Esophagus muscularis mucosa (tissue), 4 donors: ENCODE results near the gene ZCWPW2. TPM values are rescaled to one million over a fixed set of nuclear protein-coding genes. Genes with fewer than 3 reads are reported as not detected.

ENCODE experiments used
- DNase-seq: peaks from one replicate; pipeline ENCODE4 v3.0.0-alpha.2; 2017; ENCODE audit errors: extremely low spot score
- H3K27ac ChIP-seq, 4 donors: fragments of 200-600 bp; sonication (generic); replicated peaks in 1 of 4; 1 replicate in 3 of 4; 2 replicates in 1 of 4; pipeline ENCODE4 v1.5.1; 2016 to 2019; ENCODE audit warnings: mild to moderate bottlenecking in 1 of 4
- H3K27me3 ChIP-seq, 4 donors: fragments of 200-600 bp; sonication (generic); one replicate each; pipeline versions ENCODE4 v1.5.1 to v1.6.0; 2016 to 2019
- H3K36me3 ChIP-seq, 4 donors: fragments of 200-600 bp; sonication (generic); one replicate each; pipeline ENCODE4 v1.5.1; 2016 to 2019
- H3K4me1 ChIP-seq, 4 donors: fragments of 200-600 bp; sonication (generic); one replicate each; pipeline ENCODE4 v1.5.1; 2016 to 2019
- H3K4me3 ChIP-seq, 4 donors: fragments of 200-600 bp; sonication (generic); 1 replicate in 2 of 4; 2 replicates in 2 of 4; pipeline ENCODE4 v1.5.1; 2016 to 2019; ENCODE audit warnings: mild to moderate bottlenecking in 4 of 4, moderate library complexity in 1 of 4
- H3K9me3 ChIP-seq, 4 donors: fragments of 200-600 bp; sonication (generic); 1 replicate in 3 of 4; 2 replicates in 1 of 4; pipeline ENCODE4 v1.5.1; 2016 to 2019
- EP300 ChIP-seq: sonication (generic); formaldehyde crosslinking; IDR thresholded peaks from one replicate; pipeline ENCODE4 v1.6.1; 2017; ENCODE audit warnings: antibody characterized with exemption
- POLR2A ChIP-seq: fragments of 450-650 bp; IDR thresholded peaks from one replicate; pipeline ENCODE4 v1.6.1; 2017; ENCODE audit warnings: antibody characterized with exemption, moderate library complexity, mild to moderate bottlenecking, low read depth
- POLR2AphosphoS5 ChIP-seq, 2 donors: sonication (generic); formaldehyde crosslinking; IDR thresholded peaks; one replicate each; pipeline ENCODE4 v1.6.1; 2017; ENCODE audit warnings: antibody characterized with exemption in 2 of 2
- WGBS: methylation state at CpG from one replicate; pipeline ENCODE4 v1.1.5; 2018; 5-methylcytosine and 5-hydroxymethylcytosine counted together
- intact Hi-C: fragments of 100-400 bp; cut with DNase I; formaldehyde crosslinking; loops from one replicate; pipeline ENCODE4 v1.15.1; 2023
- total RNA-seq, 4 donors: library from RNA; depleted of rRNA; stranded (reverse); fragments of >200 nt; gene quantifications; one replicate each; pipeline versions ENCODE4 v1.1.0 to v1.2.1, GENCODE V29; 2016
- TF ChIP-seq, protein P1 (sequence below), 3 experiments: fragments of 200-600 bp in 2 of 3; fragments of 450-650 bp in 1 of 3; sonication (generic) in 2 of 3; IDR thresholded peaks; one replicate each; pipeline ENCODE4 v1.5.1; 2017 to 2019; ENCODE audit warnings: antibody characterized with exemption in 3 of 3, mild to moderate bottlenecking in 2 of 3, moderate library complexity in 1 of 3

ZCWPW2 gene
- total RNA-seq, 4 donors from 2014 or later = 1.2 to 2.2 (median 1.6) TPM

- Histone ChIP-seq H3K4me1 (no peaks in the 10 kb centered on the region), H3K27me3 (no peaks in the 10 kb centered on the region), H3K27ac (no peak overlapping the region), H3K36me3 (peaks cover 8 to 54% (median 24%) of the 10 kb centered on the region in 4 donors), H3K9me3 (no peaks in the 10 kb centered on the region), H3K4me3 (no peak overlapping the region)
- DNase-seq = no peak
- 78% methylated on average over 1 of the region's 1 CpG for WGBS
- TF ChIP-seq, protein P1, sequence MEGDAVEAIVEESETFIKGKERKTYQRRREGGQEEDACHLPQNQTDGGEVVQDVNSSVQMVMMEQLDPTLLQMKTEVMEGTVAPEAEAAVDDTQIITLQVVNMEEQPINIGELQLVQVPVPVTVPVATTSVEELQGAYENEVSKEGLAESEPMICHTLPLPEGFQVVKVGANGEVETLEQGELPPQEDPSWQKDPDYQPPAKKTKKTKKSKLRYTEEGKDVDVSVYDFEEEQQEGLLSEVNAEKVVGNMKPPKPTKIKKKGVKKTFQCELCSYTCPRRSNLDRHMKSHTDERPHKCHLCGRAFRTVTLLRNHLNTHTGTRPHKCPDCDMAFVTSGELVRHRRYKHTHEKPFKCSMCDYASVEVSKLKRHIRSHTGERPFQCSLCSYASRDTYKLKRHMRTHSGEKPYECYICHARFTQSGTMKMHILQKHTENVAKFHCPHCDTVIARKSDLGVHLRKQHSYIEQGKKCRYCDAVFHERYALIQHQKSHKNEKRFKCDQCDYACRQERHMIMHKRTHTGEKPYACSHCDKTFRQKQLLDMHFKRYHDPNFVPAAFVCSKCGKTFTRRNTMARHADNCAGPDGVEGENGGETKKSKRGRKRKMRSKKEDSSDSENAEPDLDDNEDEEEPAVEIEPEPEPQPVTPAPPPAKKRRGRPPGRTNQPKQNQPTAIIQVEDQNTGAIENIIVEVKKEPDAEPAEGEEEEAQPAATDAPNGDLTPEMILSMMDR (IDR thresholded peaks at IDR 0.05) = no peak
- TF ChIP-seq EP300 (no peak), POLR2A (no peak), POLR2AphosphoS5 (IDR thresholded peaks at IDR 0.05) (no peak)
- intact Hi-C loops = no loop called here
Observed at GRCh38 chr3:28322464-28322863, 26.1 kb upstream of the ZCWPW2 start.

GRCh38 chr3:28326458-28326926 lies 22.0 kb upstream of the ZCWPW2 start:
- Histone ChIP-seq H3K36me3 (peaks cover 8 to 34% (median 23%) of the 10 kb centered on the region in 4 donors), H3K27ac (no peak overlapping the region), H3K4me3 (no peak overlapping the region), H3K9me3 (no peaks in the 10 kb centered on the region), H3K4me1 (no peaks in the 10 kb centered on the region), H3K27me3 (no peaks in the 10 kb centered on the region)
- TF ChIP-seq EP300 (no peak), POLR2A (no peak), POLR2AphosphoS5 (IDR thresholded peaks at IDR 0.05) (no peak)
- TF ChIP-seq, protein P1 (IDR thresholded peaks at IDR 0.05) = no peak
- intact Hi-C loops = no loop called here
- DNase-seq = no peak
- WGBS = 80% methylated on average over 2 of the region's 2 CpGs

- no peak for DNase-seq
- WGBS = 61% methylated on average over 4 of the region's 4 CpGs
- H3K27ac ChIP-seq = no peak overlapping the region
- no peak overlapping the region for H3K4me3 ChIP-seq
- H3K36me3 ChIP-seq = peaks cover 8 to 49% (median 28%) of the 10 kb centered on the region in 4 donors
- intact Hi-C loops = loop anchor here (1.0 kb wide), 1 partner anchor 616 kb away; no protein-coding TSS in a partner anchor
- H3K27me3 ChIP-seq = no peaks in the 10 kb centered on the region
- TF ChIP-seq EP300 (no peak), POLR2A (no peak), POLR2AphosphoS5 (IDR thresholded peaks at IDR 0.05) (no peak)
- TF ChIP-seq, protein P1 (IDR thresholded peaks at IDR 0.05) = peak; percentile 68 to 78 (median 77)
- no peaks in the 10 kb centered on the region for H3K9me3 ChIP-seq
- H3K4me1 ChIP-seq = no peaks in the 10 kb centered on the region
Observed at GRCh38 chr3:28328188-28329151, 20.1 kb upstream of the ZCWPW2 start.

DNA sequence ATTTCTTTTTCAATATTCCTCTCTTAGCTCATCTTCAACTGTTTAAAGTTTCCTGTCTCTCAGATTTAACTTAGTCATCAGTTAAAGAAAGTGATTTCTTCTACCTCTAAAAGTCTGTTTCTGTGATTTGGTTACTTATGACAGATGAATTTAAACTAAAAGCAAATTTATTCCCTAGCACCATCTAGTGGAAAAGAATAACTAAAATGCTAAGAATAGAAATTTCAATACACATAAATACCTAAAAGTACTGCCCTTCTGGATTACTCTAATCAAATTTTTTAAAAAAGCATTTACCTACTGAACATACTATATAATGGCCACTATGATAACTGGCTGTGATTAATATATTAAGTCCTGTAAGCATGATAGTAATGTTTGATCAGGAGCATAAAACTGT lies 14.0 kb upstream of the ZCWPW2 start:
- intact Hi-C loops = no loop called here
- TF ChIP-seq EP300 = no peak
- no peak for TF ChIP-seq POLR2A
- TF ChIP-seq, protein P1 (IDR thresholded peaks at IDR 0.05) = peak in 1 of 3 experiments; percentile 9
- TF ChIP-seq POLR2AphosphoS5 (IDR thresholded peaks at IDR 0.05) = no peak
- no peaks in the 10 kb centered on the region for H3K9me3 ChIP-seq
- no peaks in the 10 kb centered on the region for H3K4me1 ChIP-seq
- H3K27ac ChIP-seq = no peak overlapping the region
- DNase-seq = no peak
- H3K27me3 ChIP-seq = no peaks in the 10 kb centered on the region
- H3K4me3 ChIP-seq = no peak overlapping the region
- H3K36me3 ChIP-seq = peaks cover 0 to 63% (median 34%) of the 10 kb centered on the region in 4 donors
